Liver (tissue), 9 donors: ENCODE measurements around the gene BHLHA9. TPM values are rescaled to one million over a fixed set of nuclear protein-coding genes. Genes with fewer than 3 reads are reported as not detected.

Experiments used
- DNase-seq: peaks from one replicate; pipeline ENCODE4 v3.0.0-alpha.2; 2017; ENCODE audit warnings: low spot score
- H3K27ac ChIP-seq, 2 donors: one replicate each; pipeline ENCODE4 v1.7.0; 2013; ENCODE audit warnings: inconsistent platforms in 2 of 2, low read length in 2 of 2, control low read depth in 1 of 2, low read depth in 1 of 2, mild to moderate bottlenecking in 1 of 2
- H3K27me3 ChIP-seq, 4 donors: one replicate each; pipeline versions ENCODE4 v1.6.1 to v1.7.0; 2013; ENCODE audit warnings: low read length in 3 of 4, inconsistent platforms in 1 of 4, mild to moderate bottlenecking in 1 of 4, moderate library complexity in 1 of 4; ENCODE audit not compliant: control insufficient read depth in 4 of 4, insufficient read depth in 4 of 4
- H3K36me3 ChIP-seq, 4 donors: one replicate each; pipeline versions ENCODE4 v1.6.1 to v1.7.0; 2013; ENCODE audit warnings: low read length in 3 of 4, mild to moderate bottlenecking in 3 of 4, low read depth in 1 of 4, moderate library complexity in 1 of 4; ENCODE audit not compliant: control insufficient read depth in 4 of 4, insufficient read depth in 3 of 4
- H3K4me1 ChIP-seq, 4 donors: one replicate each; pipeline versions ENCODE4 v1.6.1 to v1.7.0; 2013; ENCODE audit warnings: low read length in 3 of 4, mild to moderate bottlenecking in 3 of 4, moderate library complexity in 1 of 4; ENCODE audit not compliant: control insufficient read depth in 4 of 4, insufficient read depth in 4 of 4
- H3K4me3 ChIP-seq, 3 donors: one replicate each; pipeline versions ENCODE4 v1.6.1 to v1.7.0; 2013; ENCODE audit warnings: low read length in 3 of 3, control low read depth in 1 of 3, low read depth in 1 of 3, mild to moderate bottlenecking in 1 of 3
- H3K9ac ChIP-seq, 2 donors: one replicate each; pipeline ENCODE4 v1.7.0; 2013; ENCODE audit warnings: low read length in 2 of 2, mild to moderate bottlenecking in 2 of 2, moderate library complexity in 2 of 2, control low read depth in 1 of 2, low read depth in 1 of 2
- H3K9me3 ChIP-seq, 4 donors: one replicate each; pipeline versions ENCODE4 v1.6.1 to v1.7.0; 2013; ENCODE audit warnings: low read length in 3 of 4; ENCODE audit not compliant: control insufficient read depth in 4 of 4
- EGR1 ChIP-seq, 2 donors: IDR thresholded peaks; 2 replicates each; pipeline ENCODE4 v1.6.1; 2016 to 2018; ENCODE audit warnings: antibody characterized with exemption in 2 of 2, low read depth in 2 of 2
- FOXA1 ChIP-seq: IDR thresholded peaks from 2 replicates; pipeline ENCODE4 v1.6.1; 2016; ENCODE audit warnings: antibody characterized with exemption
- GABPA ChIP-seq, 2 donors: IDR thresholded peaks in 1 of 2; conservative IDR thresholded peaks in 1 of 2; 2 replicates each; pipeline ENCODE4 v1.6.1; 2016; ENCODE audit warnings: antibody characterized with exemption in 2 of 2, mild to moderate bottlenecking in 1 of 2, moderate library complexity in 1 of 2
- HNF4A ChIP-seq, 2 donors: conservative IDR thresholded peaks; 2 replicates each; pipeline ENCODE4 v1.6.1; 2016; ENCODE audit warnings: antibody characterized with exemption in 2 of 2, mild to moderate bottlenecking in 2 of 2
- RAD21 ChIP-seq, 2 donors: IDR thresholded peaks; 2 replicates each; pipeline ENCODE4 v1.6.1; 2016; ENCODE audit warnings: antibody characterized with exemption in 2 of 2, mild to moderate bottlenecking in 2 of 2
- RXRA ChIP-seq, 2 donors: IDR thresholded peaks; 2 replicates each; pipeline ENCODE4 v1.6.1; 2017 to 2018; ENCODE audit warnings: antibody characterized with exemption in 2 of 2, mild to moderate bottlenecking in 1 of 2
- SP1 ChIP-seq: IDR thresholded peaks from 2 replicates; pipeline ENCODE4 v1.6.1; 2018; ENCODE audit warnings: antibody characterized with exemption, mild to moderate bottlenecking
- TAF1 ChIP-seq: conservative IDR thresholded peaks from 2 replicates; pipeline ENCODE4 v1.6.1; 2016; ENCODE audit warnings: antibody characterized with exemption, mild to moderate bottlenecking
- YY1 ChIP-seq: IDR thresholded peaks from 2 replicates; pipeline ENCODE4 v1.6.1; 2016; ENCODE audit warnings: antibody characterized with exemption, mild to moderate bottlenecking
- WGBS: extraction: QIAGEN DNeasy Blood & Tissue Kit; methylation state at CpG from one replicate; pipeline ENCODE4 v1.1.7; 2013; 5-methylcytosine and 5-hydroxymethylcytosine counted together
- polyA plus RNA-seq, 2 donors: library from polyadenylated mRNA; stranded (reverse) in 1 of 2; unstranded in 1 of 2; fragments of 200-250 nt in 1 of 2; fragments of >200 nt in 1 of 2; fragmentation: Nextera tagmentation in 1 of 2; extraction: Ambion mirVana in 1 of 2; gene quantifications; one replicate each; pipeline versions ENCODE4 v1.2.1 to v1.2.3, GENCODE V29; 2013 to 2015
- total RNA-seq, 2 donors: library from RNA; depleted of rRNA; stranded (reverse); fragments of >200 nt; gene quantifications; one replicate each; pipeline ENCODE4 v1.2.3, GENCODE V29; 2014
- TF ChIP-seq, protein P1 (sequence below): IDR thresholded peaks from 2 replicates; pipeline ENCODE4 v1.6.1; 2016; ENCODE audit warnings: antibody characterized with exemption
- TF ChIP-seq, protein P2 (sequence below): fragments of 150-350 bp; IDR thresholded peaks from 2 replicates; pipeline ENCODE4 v1.5.1; 2017; ENCODE audit warnings: improper control_type of control experiment, low read depth, low read length; ENCODE audit not compliant: missing input control
- TF ChIP-seq, protein P3 (sequence below): IDR thresholded peaks from 2 replicates; pipeline ENCODE4 v1.6.1; 2016; ENCODE audit warnings: antibody characterized with exemption, mild to moderate bottlenecking
- donor health status: healthy.
- donor health status: healthy.
- donor health status: healthy.
- donor health status: healthy.
- donor health status: healthy.

BHLHA9 gene
- total and polyA plus RNA-seq, 4 donors = 0.08 TPM; not detected in 3

DNA sequence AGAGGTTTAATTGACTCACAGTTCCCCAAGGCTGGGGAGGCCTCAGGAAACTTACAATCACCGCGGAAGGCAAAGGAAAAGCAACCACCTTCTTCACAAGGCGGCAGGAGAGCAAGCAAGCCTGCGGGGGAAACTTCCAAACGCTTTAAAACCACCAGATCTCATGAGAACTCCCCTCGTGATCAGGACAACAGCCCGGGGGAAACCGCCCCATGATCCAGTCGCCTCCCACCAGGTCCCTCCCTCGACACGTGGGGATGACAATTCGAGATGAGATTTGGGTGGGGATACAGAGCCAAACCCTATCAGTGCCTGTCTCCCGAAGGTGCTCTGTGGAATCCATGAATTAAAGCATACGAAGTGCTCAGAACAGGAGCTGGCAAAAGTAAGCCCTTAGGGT is 46.6 kb upstream of the BHLHA9 start:
- Histone ChIP-seq H3K36me3 (no peaks in the 10 kb centered on the region), H3K9ac (no peak overlapping the region), H3K9me3 (no peaks in the 10 kb centered on the region), H3K4me1 (peaks cover 0 to 4% (median under 1%) of the 10 kb centered on the region in 4 donors), H3K4me3 (no peak overlapping the region), H3K27ac (no peak overlapping the region), H3K27me3 (peaks cover 0 to 7% (median 3%) of the 10 kb centered on the region in 4 donors)
- DNase-seq = no peak
- TF ChIP-seq YY1 (no peak), RXRA (IDR thresholded peaks at IDR 0.05) (no peak), HNF4A (conservative IDR thresholded peaks at IDR 0.05) (no peak)
- TF ChIP-seq, protein P1, sequence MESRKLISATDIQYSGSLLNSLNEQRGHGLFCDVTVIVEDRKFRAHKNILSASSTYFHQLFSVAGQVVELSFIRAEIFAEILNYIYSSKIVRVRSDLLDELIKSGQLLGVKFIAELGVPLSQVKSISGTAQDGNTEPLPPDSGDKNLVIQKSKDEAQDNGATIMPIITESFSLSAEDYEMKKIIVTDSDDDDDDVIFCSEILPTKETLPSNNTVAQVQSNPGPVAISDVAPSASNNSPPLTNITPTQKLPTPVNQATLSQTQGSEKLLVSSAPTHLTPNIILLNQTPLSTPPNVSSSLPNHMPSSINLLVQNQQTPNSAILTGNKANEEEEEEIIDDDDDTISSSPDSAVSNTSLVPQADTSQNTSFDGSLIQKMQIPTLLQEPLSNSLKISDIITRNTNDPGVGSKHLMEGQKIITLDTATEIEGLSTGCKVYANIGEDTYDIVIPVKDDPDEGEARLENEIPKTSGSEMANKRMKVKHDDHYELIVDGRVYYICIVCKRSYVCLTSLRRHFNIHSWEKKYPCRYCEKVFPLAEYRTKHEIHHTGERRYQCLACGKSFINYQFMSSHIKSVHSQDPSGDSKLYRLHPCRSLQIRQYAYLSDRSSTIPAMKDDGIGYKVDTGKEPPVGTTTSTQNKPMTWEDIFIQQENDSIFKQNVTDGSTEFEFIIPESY = no peak
- TF ChIP-seq, protein P2, sequence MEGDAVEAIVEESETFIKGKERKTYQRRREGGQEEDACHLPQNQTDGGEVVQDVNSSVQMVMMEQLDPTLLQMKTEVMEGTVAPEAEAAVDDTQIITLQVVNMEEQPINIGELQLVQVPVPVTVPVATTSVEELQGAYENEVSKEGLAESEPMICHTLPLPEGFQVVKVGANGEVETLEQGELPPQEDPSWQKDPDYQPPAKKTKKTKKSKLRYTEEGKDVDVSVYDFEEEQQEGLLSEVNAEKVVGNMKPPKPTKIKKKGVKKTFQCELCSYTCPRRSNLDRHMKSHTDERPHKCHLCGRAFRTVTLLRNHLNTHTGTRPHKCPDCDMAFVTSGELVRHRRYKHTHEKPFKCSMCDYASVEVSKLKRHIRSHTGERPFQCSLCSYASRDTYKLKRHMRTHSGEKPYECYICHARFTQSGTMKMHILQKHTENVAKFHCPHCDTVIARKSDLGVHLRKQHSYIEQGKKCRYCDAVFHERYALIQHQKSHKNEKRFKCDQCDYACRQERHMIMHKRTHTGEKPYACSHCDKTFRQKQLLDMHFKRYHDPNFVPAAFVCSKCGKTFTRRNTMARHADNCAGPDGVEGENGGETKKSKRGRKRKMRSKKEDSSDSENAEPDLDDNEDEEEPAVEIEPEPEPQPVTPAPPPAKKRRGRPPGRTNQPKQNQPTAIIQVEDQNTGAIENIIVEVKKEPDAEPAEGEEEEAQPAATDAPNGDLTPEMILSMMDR = no peak
- TF ChIP-seq, protein P3, sequence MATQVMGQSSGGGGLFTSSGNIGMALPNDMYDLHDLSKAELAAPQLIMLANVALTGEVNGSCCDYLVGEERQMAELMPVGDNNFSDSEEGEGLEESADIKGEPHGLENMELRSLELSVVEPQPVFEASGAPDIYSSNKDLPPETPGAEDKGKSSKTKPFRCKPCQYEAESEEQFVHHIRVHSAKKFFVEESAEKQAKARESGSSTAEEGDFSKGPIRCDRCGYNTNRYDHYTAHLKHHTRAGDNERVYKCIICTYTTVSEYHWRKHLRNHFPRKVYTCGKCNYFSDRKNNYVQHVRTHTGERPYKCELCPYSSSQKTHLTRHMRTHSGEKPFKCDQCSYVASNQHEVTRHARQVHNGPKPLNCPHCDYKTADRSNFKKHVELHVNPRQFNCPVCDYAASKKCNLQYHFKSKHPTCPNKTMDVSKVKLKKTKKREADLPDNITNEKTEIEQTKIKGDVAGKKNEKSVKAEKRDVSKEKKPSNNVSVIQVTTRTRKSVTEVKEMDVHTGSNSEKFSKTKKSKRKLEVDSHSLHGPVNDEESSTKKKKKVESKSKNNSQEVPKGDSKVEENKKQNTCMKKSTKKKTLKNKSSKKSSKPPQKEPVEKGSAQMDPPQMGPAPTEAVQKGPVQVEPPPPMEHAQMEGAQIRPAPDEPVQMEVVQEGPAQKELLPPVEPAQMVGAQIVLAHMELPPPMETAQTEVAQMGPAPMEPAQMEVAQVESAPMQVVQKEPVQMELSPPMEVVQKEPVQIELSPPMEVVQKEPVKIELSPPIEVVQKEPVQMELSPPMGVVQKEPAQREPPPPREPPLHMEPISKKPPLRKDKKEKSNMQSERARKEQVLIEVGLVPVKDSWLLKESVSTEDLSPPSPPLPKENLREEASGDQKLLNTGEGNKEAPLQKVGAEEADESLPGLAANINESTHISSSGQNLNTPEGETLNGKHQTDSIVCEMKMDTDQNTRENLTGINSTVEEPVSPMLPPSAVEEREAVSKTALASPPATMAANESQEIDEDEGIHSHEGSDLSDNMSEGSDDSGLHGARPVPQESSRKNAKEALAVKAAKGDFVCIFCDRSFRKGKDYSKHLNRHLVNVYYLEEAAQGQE = no peak
- WGBS = 86% methylated on average over 14 of the region's 14 CpGs

DNA sequence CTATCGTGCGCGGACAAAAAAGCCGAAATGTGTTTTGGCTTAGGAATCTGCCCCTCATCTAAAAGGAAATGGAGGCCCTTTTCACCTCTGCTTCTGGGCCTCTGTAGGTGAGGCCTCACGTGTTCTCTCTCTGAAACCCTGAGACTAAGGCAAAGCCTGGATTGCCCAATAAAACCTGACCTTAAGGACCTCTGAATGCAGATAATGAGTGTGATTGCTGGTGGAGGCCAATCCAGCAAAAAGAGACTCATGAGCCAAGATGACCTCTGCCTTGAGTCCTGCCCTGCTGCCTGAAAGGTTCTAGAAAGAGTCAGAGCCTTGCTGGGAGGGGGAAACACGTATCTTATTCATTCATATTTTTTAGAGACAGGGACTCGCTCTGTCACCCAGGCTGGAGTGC is 45.9 kb upstream of the BHLHA9 start:
- TF ChIP-seq RAD21 (IDR thresholded peaks at IDR 0.05) (no peak), YY1 (no peak), RXRA (IDR thresholded peaks at IDR 0.05) (no peak), EGR1 (IDR thresholded peaks at IDR 0.05; ENCODE audit: low read depth in 2 of 2) (no peak), FOXA1 (no peak), TAF1 (no peak), GABPA (IDR thresholded peaks at IDR 0.05 in 1 of 2, conservative IDR thresholded peaks at IDR 0.05 in 1 of 2) (no peak), SP1 (no peak)
- Histone ChIP-seq H3K4me1 (peaks cover 0 to 7% (median 6%) of the 10 kb centered on the region in 4 donors), H3K9me3 (no peaks in the 10 kb centered on the region), H3K4me3 (no peak overlapping the region), H3K36me3 (no peaks in the 10 kb centered on the region), H3K9ac (no peak overlapping the region), H3K27me3 (peaks cover 2 to 7% (median 4%) of the 10 kb centered on the region in 4 donors), H3K27ac (no peak overlapping the region)
- no peak for DNase-seq
- 91% methylated on average over 7 of the region's 7 CpGs for WGBS
